ENCODE measurements around the gene DDX3Y.

Gene DDX3Y

GRCh38 chrY:12904618-12905516 lies at the start of gene DDX3Y:
Gene DDX3Y (plus strand): TSS chrY:12904868. CDS start chrY:12904937, 69 bp downstream.
- DNase-seq, result no peak

GRCh38 chrY:12855791-12856275 lies 48.8 kb upstream of the DDX3Y start:
- DNase-seq, result no peak

- no peak for DNase-seq
Observed at GRCh38 chrY:12867960-12868359, 36.7 kb upstream of the DDX3Y start.

GRCh38 chrY:12896973-12897372 lies 7.7 kb upstream of the DDX3Y start:
- DNase-seq, result no peak

GRCh38 chrY:12898604-12899003 lies 6.1 kb upstream of the DDX3Y start:
- DNase-seq, result no peak

GRCh38 chrY:12905517-12905872 lies 827 bp downstream of the DDX3Y start:
- no peak for DNase-seq

- DNase-seq, result no peak
Observed at GRCh38 chrY:12905895-12906294, 1.2 kb downstream of the DDX3Y start.

- DNase-seq, result no peak
Observed at GRCh38 chrY:12913541-12913940, 8.9 kb downstream of the DDX3Y start.

GRCh38 chrY:12928043-12928442 lies 23.4 kb downstream of the DDX3Y start:
- DNase-seq, result no peak

- DNase-seq, result no peak
Observed at GRCh38 chrY:12941725-12942687, 37.3 kb downstream of the DDX3Y start.

All from NCI-H1048 (cell line).